ENCODE measurements around the gene CCNL2.
A peak's percentile ranks its signal among the peaks of the same experiment; 100 is the strongest.

The CCNL2 gene

DNA sequence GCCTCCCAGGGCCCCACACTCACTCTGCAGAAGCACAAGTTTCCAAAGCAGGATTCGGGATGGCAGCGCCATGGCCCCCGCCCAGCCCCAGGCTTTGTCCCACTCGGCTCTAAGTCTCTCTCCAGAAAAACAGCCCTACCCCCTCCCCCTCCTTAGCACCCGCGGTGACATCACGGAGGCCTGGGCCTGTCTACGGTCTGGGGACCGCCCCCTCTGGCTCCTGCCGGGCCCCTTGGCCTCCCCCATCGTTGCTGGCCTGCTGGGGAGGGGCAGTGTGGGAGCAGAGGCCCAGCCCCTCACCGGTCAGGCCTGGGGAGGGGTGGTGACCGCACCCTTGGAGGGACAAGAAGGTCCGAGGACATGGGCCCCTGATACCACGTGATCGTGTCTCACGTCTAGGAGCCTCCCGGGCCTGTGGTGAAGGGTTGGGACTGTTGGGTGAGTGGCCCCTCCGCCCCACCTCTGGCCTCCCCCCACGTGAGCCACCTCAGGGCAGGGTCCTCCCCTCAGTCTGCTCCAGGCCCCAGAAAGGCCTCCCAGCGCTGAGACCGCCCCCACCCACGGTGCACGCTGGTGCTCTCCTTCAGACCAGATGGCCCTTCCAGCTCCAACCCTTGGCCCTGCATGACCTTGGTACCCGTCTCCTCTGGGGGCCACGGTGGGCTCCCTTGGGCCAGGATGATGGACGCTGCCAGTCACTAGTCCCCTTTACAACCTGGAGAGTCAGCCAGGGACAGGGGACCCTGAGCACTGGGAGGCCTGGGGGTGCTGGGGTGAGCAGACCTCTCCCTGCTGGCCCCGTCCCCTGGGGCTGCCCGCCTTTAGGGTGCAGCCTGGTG is 40.5 kb downstream of the CCNL2 start, which contains the start of gene MXRA8:
Gene MXRA8 (minus strand): TSS at position 123 of the 839 bp plus-strand sequence. CDS start 51 bp downstream, at position 72.
- Histone ChIP-seq H3K27ac (ENCODE audit: poor library complexity, severe bottlenecking) (no peak within 1 kb of the TSS), H3K4me3 (ENCODE audit: severe bottlenecking) (no peak within 1 kb of the TSS), H3K36me3 (ENCODE audit: low read depth) (no peaks in the 10 kb centered on the region), H3K27me3 (ENCODE audit: insufficient read depth, poor library complexity, severe bottlenecking) (no peaks in the 10 kb centered on the region), H3K9me3 (ENCODE audit: severe bottlenecking) (no peaks in the 10 kb centered on the region), H3K4me1 (ENCODE audit: insufficient read depth, poor library complexity, severe bottlenecking) (peaks cover 17% of the 10 kb centered on the region)
- ATAC-seq (ENCODE audit: low read depth), result no peak
- peak; percentile 63 for DNase-seq (ENCODE audit: low spot score)
- TF ChIP-seq, protein P1, sequence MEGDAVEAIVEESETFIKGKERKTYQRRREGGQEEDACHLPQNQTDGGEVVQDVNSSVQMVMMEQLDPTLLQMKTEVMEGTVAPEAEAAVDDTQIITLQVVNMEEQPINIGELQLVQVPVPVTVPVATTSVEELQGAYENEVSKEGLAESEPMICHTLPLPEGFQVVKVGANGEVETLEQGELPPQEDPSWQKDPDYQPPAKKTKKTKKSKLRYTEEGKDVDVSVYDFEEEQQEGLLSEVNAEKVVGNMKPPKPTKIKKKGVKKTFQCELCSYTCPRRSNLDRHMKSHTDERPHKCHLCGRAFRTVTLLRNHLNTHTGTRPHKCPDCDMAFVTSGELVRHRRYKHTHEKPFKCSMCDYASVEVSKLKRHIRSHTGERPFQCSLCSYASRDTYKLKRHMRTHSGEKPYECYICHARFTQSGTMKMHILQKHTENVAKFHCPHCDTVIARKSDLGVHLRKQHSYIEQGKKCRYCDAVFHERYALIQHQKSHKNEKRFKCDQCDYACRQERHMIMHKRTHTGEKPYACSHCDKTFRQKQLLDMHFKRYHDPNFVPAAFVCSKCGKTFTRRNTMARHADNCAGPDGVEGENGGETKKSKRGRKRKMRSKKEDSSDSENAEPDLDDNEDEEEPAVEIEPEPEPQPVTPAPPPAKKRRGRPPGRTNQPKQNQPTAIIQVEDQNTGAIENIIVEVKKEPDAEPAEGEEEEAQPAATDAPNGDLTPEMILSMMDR (IDR thresholded peaks at IDR 0.05; ENCODE audit: poor library complexity, severe bottlenecking), result no peak

GRCh38 chr1:1357871-1358432 is 41.2 kb downstream of the CCNL2 start:
- no peaks in the 10 kb centered on the region for H3K9me3 ChIP-seq (ENCODE audit: severe bottlenecking)
- no peak overlapping the region for H3K27ac ChIP-seq (ENCODE audit: poor library complexity, severe bottlenecking)
- H3K4me3 ChIP-seq (ENCODE audit: severe bottlenecking), result no peak overlapping the region
- TF ChIP-seq, protein P1 (IDR thresholded peaks at IDR 0.05; ENCODE audit: poor library complexity, severe bottlenecking), result no peak
- no peak for DNase-seq (ENCODE audit: low spot score)
- H3K36me3 ChIP-seq (ENCODE audit: low read depth), result no peaks in the 10 kb centered on the region
- H3K4me1 ChIP-seq (ENCODE audit: insufficient read depth, poor library complexity, severe bottlenecking), result peaks cover 17% of the 10 kb centered on the region
- ATAC-seq (ENCODE audit: low read depth), result no peak
- no peaks in the 10 kb centered on the region for H3K27me3 ChIP-seq (ENCODE audit: insufficient read depth, poor library complexity, severe bottlenecking)

DNA sequence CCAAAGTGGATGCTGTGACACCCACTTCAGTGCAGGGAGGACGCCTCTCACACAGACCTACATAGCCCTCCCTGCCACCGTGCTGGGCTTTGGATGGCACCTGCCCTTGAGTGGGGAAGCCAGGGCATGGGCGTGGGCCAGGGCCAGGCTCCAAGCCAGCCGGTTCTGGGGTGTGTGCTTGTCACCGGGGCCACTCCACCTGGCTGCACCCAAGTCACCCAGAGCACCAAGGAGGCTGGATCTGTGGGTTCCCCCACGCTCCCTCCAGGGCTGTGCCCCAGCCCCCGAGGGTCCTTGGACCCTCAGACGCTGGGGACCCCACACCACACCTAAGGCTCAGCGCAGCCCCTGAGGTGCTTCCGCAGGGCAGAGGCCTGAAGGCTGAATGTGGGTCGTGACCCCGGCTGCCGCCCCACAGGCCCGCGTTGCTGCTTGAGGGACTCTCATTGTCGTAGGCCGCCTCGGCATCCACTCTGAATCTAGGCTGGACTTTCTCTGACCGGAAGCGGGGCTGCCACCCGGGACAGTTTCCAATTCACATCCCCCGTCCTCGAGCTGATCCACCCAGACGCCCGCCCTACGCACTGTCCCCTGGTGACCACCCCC is 42.2 kb downstream of the CCNL2 start:
- Histone ChIP-seq H3K27me3 (ENCODE audit: insufficient read depth, poor library complexity, severe bottlenecking) (no peaks in the 10 kb centered on the region), H3K27ac (ENCODE audit: poor library complexity, severe bottlenecking) (no peak overlapping the region), H3K36me3 (ENCODE audit: low read depth) (no peaks in the 10 kb centered on the region), H3K4me1 (ENCODE audit: insufficient read depth, poor library complexity, severe bottlenecking) (peaks cover 17% of the 10 kb centered on the region), H3K9me3 (ENCODE audit: severe bottlenecking) (no peaks in the 10 kb centered on the region), H3K4me3 (ENCODE audit: severe bottlenecking) (no peak overlapping the region)
- ATAC-seq (ENCODE audit: low read depth), result no peak
- TF ChIP-seq, protein P1 (IDR thresholded peaks at IDR 0.05; ENCODE audit: poor library complexity, severe bottlenecking), result no peak
- peak; percentile 66 for DNase-seq (ENCODE audit: low spot score)

DNA sequence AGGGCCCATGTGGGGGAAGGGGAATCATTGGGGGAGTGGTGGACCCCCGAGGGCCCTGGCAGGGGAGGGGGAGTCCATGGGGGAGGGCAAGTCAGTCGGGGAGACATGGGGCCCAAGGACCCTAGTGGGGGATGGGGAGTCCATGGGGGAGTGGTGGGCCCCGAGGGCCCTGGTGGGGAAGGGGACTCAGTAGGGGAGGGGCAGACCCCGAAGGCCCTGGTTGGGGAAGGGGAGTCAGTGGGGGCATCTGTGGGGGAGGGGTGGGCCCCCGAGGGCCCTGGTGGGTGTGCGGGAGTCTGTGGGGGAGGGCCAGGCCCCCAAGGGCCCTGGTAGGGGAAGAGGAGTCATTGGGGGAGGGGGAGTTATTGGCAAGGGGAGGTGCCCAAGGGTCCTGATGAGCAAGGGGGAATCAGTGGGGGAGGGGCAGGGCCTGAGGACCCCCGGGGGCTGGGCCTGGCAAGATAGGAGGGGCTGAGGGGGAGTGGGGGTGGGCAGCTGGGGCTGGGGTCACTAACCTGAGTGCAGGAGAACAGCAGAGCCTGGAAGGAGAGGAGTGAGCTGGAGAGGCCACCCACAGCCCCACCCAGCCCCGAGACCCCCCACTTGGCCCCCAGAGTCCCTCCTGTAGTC is 42.9 kb downstream of the CCNL2 start:
- H3K27ac ChIP-seq (ENCODE audit: poor library complexity, severe bottlenecking), result no peak overlapping the region
- no peaks in the 10 kb centered on the region for H3K36me3 ChIP-seq (ENCODE audit: low read depth)
- no peak overlapping the region for H3K4me3 ChIP-seq (ENCODE audit: severe bottlenecking)
- H3K9me3 ChIP-seq (ENCODE audit: severe bottlenecking), result no peaks in the 10 kb centered on the region
- TF ChIP-seq, protein P1 (IDR thresholded peaks at IDR 0.05; ENCODE audit: poor library complexity, severe bottlenecking), result no peak
- DNase-seq (ENCODE audit: low spot score), result no peak
- peaks cover 17% of the 10 kb centered on the region for H3K4me1 ChIP-seq (ENCODE audit: insufficient read depth, poor library complexity, severe bottlenecking)
- H3K27me3 ChIP-seq (ENCODE audit: insufficient read depth, poor library complexity, severe bottlenecking), result no peaks in the 10 kb centered on the region
- no peak for ATAC-seq (ENCODE audit: low read depth)

All from RWPE2 (cell line).